GM19193 (cell line): ENCODE measurements around the gene CD27.
A peak's percentile ranks its signal among the peaks of the same experiment; 100 is the strongest.

Experiments
- POLR2A ChIP-seq: IDR thresholded peaks from 4 replicates; pipeline ENCODE4 v1.6.1; 2011; ENCODE audit not compliant: insufficient read depth, insufficient read length; ENCODE audit errors: extremely low read depth

The CD27 gene

DNA sequence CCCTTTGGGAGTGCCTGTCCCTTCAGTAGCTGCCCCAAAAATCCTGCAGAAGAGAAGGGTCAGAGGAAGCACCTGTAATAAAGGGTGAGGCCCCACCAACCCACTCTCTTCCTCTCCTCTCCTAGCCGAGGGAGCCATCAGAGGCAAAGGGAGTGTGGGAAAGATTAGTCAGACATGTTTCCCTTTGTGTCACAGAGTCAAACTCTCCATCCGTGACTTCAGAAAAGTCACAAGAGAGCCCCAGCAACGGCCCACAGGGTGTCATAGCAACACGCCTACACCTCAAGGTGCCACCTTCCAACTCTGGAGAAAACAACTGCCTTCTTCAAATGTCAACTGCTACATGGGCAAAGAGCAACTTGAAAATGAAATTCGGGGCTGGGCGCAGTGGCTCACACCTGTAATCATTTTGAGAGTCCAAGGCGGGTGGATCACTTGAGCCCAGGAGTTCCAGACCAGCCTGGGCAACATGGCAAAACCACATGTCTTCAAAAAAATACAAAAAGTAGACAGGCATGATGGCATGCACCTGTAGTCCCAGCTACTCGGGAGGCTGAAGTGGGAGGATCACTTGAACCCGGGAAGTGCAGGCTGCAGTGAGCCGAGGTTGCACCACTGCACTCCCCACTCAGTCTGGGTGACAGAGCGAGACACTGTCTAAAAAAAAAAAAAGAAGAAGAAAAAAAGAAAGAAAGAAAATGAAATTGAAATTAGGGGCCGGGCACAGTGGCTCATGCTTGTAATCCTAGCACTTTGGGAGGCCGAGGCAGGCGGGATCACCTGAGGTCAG, 17.7 kb upstream of the CD27 start:
- TF ChIP-seq POLR2A = peak; percentile 54

DNA sequence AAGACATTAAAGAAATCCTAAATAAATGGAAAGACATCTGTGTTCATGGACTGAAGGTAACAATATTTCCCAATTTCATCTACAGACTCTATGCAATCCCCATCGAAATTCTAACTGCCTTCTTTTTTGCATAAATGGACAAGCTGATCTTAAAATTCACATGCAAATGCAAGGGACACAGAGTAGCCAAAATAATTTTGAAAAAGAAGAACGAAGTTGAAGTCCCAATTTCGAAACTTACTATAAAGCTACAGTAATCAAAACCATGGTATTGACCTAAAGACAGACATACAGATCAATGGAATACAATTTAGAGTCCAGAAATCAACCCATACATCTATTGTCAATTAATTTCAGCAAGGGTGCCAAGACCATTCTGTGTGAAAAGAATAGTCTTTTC, 16.4 kb upstream of the CD27 start:
- TF ChIP-seq POLR2A = no peak

DNA sequence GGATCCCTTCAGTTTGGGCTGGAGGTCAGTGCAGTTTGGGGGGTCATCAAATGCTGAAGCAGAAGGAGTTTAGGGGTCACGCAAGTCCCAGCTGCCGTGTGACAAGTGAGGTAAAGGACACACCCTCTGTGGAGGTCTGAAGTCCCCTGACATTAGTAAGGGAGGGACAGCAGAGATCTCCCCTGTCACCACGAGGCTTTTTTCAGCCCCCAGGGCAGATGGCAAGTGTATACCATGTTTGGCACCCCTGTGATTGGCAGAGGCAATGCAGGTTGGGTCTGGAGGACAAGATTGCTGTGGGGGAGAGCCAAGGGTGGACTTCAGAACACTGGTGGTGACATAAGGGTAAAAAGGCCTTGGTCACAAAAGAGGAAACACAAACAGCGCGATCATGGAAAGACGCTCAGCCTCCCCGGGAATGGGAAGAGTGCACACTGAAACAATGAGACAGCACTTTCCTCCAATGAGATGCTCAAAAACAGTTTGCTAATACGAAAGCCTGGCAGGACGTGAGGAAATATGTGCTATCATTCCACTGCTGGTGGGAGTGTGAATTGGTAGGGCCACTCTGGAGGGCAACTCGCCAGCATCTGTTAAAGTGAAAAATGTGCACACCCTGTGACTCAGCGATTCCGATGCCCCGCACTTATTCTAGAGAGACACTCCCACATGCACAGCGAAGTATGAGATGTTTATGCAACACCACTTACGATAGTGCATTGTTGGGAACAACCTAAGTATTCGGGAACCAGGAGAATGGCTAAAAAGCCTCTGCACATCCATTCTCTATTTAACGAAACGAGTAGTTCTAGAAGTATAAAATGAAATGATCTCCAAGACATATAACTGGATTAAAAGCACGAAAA, 14.4 kb upstream of the CD27 start:
- TF ChIP-seq POLR2A = no peak

DNA sequence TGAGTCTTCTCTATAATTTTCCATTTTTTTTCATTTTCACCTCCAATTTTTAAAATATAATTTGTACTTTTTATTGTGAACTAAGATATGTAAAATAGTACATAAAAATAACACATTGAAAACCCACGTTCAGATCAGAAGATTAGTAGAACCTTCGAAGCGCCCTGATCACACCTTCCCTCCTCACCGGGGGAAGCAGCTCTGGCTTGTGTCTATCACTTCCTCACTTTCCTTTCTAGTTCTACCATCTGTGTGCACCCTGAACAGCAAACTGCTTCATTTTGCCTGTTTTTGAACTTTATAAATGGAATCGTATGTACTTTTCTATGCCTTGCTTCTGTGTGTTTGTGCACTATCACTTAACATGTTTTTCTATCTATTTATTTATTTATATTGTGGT, 11.8 kb upstream of the CD27 start:
- TF ChIP-seq POLR2A = no peak

DNA sequence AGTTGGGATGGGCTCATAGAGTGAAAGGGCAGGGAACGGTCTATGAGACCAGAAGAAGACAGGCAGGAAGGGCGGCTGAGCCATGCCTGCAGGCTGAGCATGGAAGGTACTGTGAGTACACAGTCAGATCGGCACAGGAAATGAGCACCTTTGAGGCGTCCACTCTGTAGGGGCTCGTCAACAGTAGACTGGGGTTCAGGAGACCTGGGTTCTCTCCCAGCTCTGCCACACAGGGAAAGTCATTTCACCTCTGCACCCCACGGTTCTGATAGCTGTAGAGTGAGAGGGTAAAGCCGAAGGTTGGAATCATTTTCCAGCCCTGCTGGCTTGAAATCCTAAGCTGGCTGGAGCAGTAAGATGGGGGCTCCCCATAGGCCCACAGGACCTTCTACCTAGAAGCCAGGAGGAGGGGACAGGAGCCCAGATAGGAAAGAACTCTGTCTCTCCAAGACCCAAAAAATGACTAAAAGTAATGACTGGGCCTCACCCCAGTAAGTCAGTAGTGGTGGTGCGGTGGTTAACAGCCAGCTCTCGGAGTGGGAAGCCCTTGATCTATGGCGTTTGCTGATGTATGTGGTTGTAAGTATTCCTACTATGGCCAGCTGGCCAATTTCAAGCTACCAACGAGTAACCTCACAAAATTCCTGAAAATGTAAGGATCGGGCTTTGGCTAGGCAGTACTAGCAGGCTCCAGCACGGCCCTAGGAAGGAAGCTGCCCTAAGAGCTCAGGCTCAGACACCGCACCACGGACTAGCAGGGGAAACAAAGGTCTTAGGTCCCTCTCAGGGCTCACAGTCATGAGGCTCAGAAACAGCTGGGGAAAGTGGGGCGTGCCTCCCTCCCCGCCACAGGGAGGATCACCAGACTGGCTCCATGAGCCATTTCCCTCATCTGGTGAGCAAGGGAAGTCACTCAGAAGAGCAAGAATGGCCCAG, 10.3 kb upstream of the CD27 start:
- TF ChIP-seq POLR2A = no peak

DNA sequence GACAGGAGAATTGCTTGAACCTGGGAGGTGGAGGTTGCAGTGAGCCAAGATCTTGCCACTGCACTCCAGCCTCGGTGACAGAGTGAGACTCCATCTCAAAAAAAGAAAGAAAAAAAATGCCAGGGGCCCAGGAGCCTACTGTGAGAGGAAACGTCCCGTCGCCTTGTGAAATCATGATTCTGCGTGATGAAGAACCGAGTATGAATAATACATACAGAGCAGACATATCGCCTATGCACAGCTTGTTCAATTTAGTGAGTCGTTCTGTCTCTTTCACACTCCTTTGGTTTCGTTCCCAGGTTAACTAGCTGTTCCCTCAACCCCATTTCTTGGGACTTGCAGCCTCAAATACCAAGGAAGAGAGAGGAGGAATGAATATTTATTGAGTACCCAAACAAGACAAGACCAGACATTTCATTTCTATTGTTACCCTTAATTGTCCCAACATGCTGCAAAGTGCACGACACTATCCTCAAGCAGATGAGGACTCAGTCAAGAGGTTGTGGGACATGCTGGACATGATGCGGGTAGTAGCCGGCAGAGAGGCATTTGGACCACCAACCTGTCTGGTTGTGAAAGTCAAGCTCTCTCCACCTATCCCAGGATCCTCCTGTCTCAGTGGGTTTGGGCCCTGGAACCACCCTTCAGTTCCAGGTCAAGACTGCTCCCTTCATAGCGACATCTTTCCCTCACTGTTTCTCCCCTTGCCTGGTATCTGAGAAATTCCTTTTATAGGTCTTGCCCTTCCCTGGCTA, 8.6 kb upstream of the CD27 start:
- TF ChIP-seq POLR2A = no peak

DNA sequence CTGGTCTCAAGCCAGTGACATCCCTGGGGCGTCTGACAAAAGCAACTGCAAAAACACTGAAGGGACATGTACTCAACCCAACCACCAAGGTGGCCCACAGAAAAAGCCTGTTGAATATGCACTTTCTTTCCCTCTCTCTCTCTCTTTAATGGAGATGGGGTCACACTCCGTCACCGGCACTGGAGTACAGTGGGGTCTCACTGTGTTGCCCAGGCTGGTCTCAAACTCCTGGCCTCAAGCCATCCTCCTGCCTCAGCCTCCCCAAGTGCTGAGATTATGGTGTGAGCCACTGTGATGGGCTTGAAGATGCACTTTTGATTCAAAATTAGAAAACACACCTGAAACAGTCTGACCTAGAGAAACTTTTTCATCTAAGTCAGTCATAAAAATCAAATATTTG, 7.2 kb upstream of the CD27 start:
- TF ChIP-seq POLR2A = no peak

DNA sequence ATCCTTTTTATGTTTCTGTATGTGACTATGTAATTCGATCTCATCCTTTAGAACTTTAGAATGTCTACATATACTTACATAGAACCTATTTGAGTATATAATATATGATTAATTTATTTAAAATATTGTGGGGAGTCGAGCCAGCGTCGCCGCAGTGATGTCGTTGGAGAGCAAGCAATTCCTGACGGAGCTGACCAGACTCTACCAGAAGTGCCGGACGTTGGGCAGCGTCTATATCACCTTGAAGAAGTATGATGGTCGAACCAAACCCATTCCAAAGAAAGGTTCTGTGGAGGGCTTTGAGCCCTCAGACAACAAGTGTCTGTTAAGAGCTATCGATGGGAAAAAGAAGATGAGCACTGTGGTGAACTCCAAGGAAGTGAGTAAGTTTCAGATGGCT, 6.4 kb upstream of the CD27 start:
- no peak for TF ChIP-seq POLR2A

DNA sequence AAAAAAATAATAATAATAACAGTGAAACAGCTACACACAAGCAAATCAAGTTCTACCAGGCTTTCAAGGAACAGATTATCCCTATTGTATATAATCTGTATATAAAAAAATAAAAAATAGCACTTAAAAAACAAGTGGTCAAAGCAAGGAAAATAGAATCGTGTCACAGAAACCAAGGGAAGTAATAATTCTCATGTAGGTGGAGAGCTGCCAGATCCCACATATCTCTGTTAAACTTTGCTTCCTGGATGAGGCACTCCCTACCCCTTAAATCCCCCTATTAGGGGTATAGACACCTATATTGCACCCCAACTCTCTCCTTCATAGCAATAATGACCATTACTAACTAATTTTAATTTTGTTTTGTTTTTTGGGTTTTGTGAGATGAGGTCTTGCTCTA, 4.4 kb upstream of the CD27 start:
- TF ChIP-seq POLR2A = no peak

DNA sequence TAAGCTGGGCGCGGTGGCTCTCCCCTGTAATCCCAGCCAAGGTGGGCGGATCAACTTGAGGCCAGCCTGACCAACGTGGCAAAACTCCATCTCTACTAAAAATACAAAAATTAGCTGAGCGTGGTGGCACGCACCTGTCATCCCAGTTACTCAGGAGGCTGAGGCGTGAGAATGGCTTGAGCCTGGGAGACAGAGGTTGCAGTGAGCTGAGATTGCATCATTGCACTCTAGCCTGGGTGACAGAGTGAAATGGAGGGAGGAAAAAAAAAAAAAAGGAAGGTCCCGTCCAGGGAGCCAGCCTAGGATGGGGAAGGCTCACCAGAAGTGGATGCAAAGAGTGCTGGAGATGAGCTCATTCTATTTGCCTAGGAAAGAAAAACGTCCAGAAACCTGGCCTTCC, 1.9 kb upstream of the CD27 start:
- TF ChIP-seq POLR2A = no peak

DNA sequence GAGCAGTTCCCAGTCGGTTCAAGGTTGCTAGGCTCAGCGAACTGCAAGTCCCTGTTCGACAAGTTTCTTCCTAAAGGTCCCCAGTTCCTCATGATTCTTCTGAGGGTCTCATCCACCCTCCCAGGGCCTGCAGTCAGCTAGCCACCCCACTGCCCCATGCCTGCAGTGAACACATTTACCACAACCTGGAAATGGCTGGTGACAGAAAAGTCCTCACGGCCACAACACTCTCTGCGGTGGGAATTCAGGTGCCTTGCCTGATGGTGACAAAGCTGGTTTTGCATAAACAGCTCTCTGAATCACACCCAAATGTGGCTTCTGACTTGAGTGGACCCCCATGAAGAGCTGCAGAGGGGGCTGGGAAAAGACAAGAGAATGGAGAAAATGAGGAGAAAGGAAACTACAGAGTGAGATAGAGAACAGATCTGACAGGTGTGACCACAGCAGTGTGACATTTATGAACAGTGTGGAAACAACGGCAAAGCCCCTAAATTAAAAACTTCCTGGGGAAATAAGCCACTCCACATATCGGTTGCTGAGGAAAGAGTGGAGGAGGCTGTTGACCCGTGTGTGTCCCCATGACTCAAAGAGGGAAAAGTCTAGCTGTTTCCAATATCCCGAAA, 1.3 kb upstream of the CD27 start:
- TF ChIP-seq POLR2A = peak; percentile 39

DNA sequence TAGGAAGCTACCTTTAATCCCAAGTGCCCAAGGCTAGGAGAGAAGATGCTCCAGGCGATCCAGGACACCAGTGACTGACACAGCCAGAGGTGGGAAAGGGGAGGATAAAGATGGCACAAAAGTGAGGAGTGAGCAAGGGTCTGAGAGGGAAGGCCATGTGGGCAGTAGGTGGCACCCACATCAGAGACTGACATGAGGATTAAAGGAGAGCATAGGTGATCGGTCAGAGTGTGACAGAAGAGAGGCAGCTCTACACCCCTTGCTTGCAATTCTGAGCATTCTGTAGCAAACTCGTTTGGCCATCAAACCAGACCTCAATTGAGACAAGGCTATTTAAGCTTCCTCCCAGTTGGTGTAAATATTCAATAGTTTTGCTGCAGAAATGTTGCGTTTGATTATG, 724 bp upstream of the CD27 start:
- TF ChIP-seq POLR2A = no peak

DNA sequence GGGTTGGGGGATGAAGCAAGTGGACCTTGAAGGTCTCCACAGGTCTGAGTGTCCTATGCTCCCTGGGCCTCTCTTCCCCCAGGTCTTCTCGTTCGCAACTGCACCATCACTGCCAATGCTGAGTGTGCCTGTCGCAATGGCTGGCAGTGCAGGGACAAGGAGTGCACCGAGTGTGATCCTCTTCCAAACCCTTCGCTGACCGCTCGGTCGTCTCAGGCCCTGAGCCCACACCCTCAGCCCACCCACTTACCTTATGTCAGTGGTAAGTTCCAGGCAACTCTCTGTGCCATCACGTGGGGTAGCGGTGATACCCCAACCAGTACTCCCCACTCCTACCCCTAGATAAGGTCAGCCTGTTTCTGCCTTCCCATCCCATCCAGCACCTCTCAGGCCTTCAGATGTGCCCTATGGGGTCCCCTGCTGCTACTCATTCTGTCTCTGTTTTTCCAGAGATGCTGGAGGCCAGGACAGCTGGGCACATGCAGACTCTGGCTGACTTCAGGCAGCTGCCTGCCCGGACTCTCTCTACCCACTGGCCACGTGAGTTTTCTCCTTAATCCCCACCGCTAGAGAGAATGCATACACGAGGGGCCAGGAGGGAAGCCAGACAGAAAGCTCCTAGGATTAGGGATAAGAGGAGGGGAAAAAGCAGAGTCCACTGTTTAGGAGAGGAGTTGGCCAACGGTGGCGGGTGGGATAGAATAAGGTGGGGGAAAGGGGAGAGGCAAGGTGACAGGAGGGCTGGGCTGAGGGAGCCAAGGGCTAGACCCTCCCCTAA, 5.5 kb downstream of the CD27 start:
- no peak for TF ChIP-seq POLR2A
